Measurements from ENCODE around the gene PACSIN2. TPM values are rescaled to one million over a fixed set of nuclear protein-coding genes. Genes with fewer than 3 reads are reported as not detected.

The PACSIN2 gene
- total RNA-seq, 1 experiment from 2014 or later, result 60.2 TPM

DNA sequence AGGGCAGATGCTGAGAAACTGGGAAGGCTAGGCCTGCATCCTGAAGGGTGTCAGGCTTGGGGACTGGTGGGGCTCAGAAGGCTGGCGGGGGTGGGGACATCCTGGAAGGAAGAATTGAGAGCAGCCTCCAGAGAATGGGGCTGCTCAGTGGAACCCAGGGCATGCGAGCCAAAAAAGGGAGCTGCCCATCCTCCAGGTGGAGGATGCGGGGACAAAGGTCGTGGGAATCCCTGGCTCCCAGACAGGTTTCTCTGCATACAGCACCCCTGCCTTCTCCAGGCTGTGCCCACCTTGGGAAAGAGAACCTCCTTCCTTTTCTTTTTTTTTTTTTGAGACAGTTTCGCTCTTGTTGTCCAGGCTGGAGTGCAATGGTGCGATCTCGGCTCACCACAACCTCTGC is 117.0 kb downstream of the PACSIN2 start:
- H3K27ac ChIP-seq (ENCODE audit: low read length), result no peak overlapping the region
- no peaks in the 10 kb centered on the region for H3K4me1 ChIP-seq (ENCODE audit: control insufficient read depth, insufficient read depth, low read length)
- intact Hi-C loops (cut with micrococcal nuclease; ENCODE audit: unreplicated experiment) (no loop called here), in situ Hi-C loops (cut with HindIII; ENCODE audit: low pct_unique_long_range_greater_than_20kb, low sequenced_read_pairs) (no loop called here)
- H3K36me3 ChIP-seq (ENCODE audit: control insufficient read depth, insufficient read depth, low read length), result no peaks in the 10 kb centered on the region
- BruUV-seq (replicated peaks), result no TSS peak
- H3K4me3 ChIP-seq (ENCODE audit: low read depth in 2 of 2, low read length in 2 of 2), result no peak overlapping the region
- DNase-seq (ENCODE audit: low read depth, low spot score) (no peak), ATAC-seq (no peak)
- H3K27me3 ChIP-seq (ENCODE audit: control insufficient read depth, insufficient read depth, low read length), result no peaks in the 10 kb centered on the region
- TF ChIP-seq POLR2AphosphoS5 (IDR thresholded peaks at IDR 0.05; ENCODE audit: low read depth, low read length) (no peak), SIN3A (IDR thresholded peaks at IDR 0.05; ENCODE audit: borderline replicate concordance, insufficient read depth, low read depth, low read length) (no peak), TCF7L2 (IDR thresholded peaks at IDR 0.05; ENCODE audit: low read depth, low read length) (no peak)
- TF ChIP-seq, protein P1, sequence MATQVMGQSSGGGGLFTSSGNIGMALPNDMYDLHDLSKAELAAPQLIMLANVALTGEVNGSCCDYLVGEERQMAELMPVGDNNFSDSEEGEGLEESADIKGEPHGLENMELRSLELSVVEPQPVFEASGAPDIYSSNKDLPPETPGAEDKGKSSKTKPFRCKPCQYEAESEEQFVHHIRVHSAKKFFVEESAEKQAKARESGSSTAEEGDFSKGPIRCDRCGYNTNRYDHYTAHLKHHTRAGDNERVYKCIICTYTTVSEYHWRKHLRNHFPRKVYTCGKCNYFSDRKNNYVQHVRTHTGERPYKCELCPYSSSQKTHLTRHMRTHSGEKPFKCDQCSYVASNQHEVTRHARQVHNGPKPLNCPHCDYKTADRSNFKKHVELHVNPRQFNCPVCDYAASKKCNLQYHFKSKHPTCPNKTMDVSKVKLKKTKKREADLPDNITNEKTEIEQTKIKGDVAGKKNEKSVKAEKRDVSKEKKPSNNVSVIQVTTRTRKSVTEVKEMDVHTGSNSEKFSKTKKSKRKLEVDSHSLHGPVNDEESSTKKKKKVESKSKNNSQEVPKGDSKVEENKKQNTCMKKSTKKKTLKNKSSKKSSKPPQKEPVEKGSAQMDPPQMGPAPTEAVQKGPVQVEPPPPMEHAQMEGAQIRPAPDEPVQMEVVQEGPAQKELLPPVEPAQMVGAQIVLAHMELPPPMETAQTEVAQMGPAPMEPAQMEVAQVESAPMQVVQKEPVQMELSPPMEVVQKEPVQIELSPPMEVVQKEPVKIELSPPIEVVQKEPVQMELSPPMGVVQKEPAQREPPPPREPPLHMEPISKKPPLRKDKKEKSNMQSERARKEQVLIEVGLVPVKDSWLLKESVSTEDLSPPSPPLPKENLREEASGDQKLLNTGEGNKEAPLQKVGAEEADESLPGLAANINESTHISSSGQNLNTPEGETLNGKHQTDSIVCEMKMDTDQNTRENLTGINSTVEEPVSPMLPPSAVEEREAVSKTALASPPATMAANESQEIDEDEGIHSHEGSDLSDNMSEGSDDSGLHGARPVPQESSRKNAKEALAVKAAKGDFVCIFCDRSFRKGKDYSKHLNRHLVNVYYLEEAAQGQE (IDR thresholded peaks at IDR 0.05; ENCODE audit: insufficient read depth in 1 of 2, low read depth in 2 of 2, low read length in 1 of 2), result no peak
- TF ChIP-seq, protein P2, sequence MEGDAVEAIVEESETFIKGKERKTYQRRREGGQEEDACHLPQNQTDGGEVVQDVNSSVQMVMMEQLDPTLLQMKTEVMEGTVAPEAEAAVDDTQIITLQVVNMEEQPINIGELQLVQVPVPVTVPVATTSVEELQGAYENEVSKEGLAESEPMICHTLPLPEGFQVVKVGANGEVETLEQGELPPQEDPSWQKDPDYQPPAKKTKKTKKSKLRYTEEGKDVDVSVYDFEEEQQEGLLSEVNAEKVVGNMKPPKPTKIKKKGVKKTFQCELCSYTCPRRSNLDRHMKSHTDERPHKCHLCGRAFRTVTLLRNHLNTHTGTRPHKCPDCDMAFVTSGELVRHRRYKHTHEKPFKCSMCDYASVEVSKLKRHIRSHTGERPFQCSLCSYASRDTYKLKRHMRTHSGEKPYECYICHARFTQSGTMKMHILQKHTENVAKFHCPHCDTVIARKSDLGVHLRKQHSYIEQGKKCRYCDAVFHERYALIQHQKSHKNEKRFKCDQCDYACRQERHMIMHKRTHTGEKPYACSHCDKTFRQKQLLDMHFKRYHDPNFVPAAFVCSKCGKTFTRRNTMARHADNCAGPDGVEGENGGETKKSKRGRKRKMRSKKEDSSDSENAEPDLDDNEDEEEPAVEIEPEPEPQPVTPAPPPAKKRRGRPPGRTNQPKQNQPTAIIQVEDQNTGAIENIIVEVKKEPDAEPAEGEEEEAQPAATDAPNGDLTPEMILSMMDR (IDR thresholded peaks at IDR 0.05), result no peak
- POLR2A ChIA-PET, result no interaction called here
- H3K9me3 ChIP-seq (ENCODE audit: control insufficient read depth, insufficient read depth, low read depth, low read length), result no peaks in the 10 kb centered on the region
- CTCF ChIA-PET, result no interaction called here

DNA sequence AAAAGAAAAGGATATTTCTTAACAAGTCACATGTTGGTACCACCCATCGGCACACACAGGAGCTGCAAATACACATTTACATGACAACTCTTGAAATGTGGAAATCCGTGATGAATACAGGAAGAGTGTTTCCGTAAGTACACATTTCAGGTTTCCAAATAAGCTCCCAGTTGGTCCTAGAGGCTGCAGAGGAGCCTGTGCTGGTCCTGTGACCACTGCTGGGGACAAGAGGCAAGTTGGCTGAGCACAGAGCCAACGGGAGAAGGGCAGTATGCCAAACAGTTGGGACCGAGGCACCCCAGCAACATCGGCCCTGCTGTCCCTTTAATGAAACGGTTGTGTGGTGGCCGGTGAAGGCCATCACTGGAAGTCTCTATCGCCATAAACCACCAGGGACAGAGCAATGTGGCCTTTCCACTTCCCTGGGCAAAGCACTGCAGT is 119.4 kb downstream of the PACSIN2 start:
- BruUV-seq (replicated peaks), result no TSS peak
- Histone ChIP-seq H3K9me3 (ENCODE audit: control insufficient read depth, insufficient read depth, low read depth, low read length) (no peaks in the 10 kb centered on the region), H3K4me1 (ENCODE audit: control insufficient read depth, insufficient read depth, low read length) (no peaks in the 10 kb centered on the region), H3K4me3 (ENCODE audit: low read depth in 2 of 2, low read length in 2 of 2) (no peak overlapping the region), H3K27ac (ENCODE audit: low read length) (no peak overlapping the region), H3K36me3 (ENCODE audit: control insufficient read depth, insufficient read depth, low read length) (no peaks in the 10 kb centered on the region), H3K27me3 (ENCODE audit: control insufficient read depth, insufficient read depth, low read length) (no peaks in the 10 kb centered on the region)
- POLR2A ChIA-PET, result no interaction called here
- in situ Hi-C loops (cut with HindIII; ENCODE audit: low pct_unique_long_range_greater_than_20kb, low sequenced_read_pairs) (no loop called here), intact Hi-C loops (cut with micrococcal nuclease; ENCODE audit: unreplicated experiment) (no loop called here)
- DNase-seq (ENCODE audit: low read depth, low spot score), result no peak
- no peak for ATAC-seq
- CTCF ChIA-PET, result no interaction called here
- TF ChIP-seq SIN3A (IDR thresholded peaks at IDR 0.05; ENCODE audit: borderline replicate concordance, insufficient read depth, low read depth, low read length) (no peak), POLR2AphosphoS5 (IDR thresholded peaks at IDR 0.05; ENCODE audit: low read depth, low read length) (no peak), TCF7L2 (IDR thresholded peaks at IDR 0.05; ENCODE audit: low read depth, low read length) (no peak)
- TF ChIP-seq, protein P2 (IDR thresholded peaks at IDR 0.05), result no peak
- TF ChIP-seq, protein P1 (IDR thresholded peaks at IDR 0.05; ENCODE audit: insufficient read depth in 1 of 2, low read depth in 2 of 2, low read length in 1 of 2), result no peak
